H9 (cell line): ENCODE data around the gene RGL1. TPM values are rescaled to one million over a fixed set of nuclear protein-coding genes. Genes with fewer than 3 reads are reported as not detected.

Experiments used
- DNase-seq: peaks from one replicate; pipeline ENCODE4 v3.0.0-alpha.2; 2017
- H2AFZ ChIP-seq: one replicate; pipeline ENCODE4 v1.6.1; 2013; ENCODE audit warnings: mild to moderate bottlenecking, low read length, control low read depth, moderate library complexity
- H2AK5ac ChIP-seq: 2 replicates; pipeline ENCODE4 v1.6.1; 2013; ENCODE audit warnings: low read length, control low read depth, mixed read lengths; ENCODE audit not compliant: insufficient read length
- H2BK120ac ChIP-seq: one replicate; pipeline ENCODE4 v1.6.1; 2013; ENCODE audit warnings: low read depth, mild to moderate bottlenecking, low read length, control low read depth, inconsistent platforms; ENCODE audit not compliant: poor library complexity, severe bottlenecking
- H2BK12ac ChIP-seq: 2 replicates; pipeline ENCODE4 v1.6.1; 2013; ENCODE audit warnings: low read length, control low read depth, mixed read lengths, low read depth; ENCODE audit not compliant: insufficient read length
- H2BK15ac ChIP-seq: 2 replicates; pipeline ENCODE4 v1.6.1; 2013; ENCODE audit warnings: low read depth, low read length, control low read depth
- H2BK20ac ChIP-seq: one replicate; pipeline ENCODE4 v1.6.1; 2013; ENCODE audit warnings: low read depth, mild to moderate bottlenecking, low read length, control low read depth, inconsistent platforms; ENCODE audit not compliant: poor library complexity, severe bottlenecking
- H2BK5ac ChIP-seq: 2 replicates; pipeline ENCODE4 v1.6.1; 2013; ENCODE audit warnings: low read length, control low read depth, mixed read lengths; ENCODE audit not compliant: insufficient read length
- H3K14ac ChIP-seq: 2 replicates; pipeline ENCODE4 v1.6.1; 2013; ENCODE audit warnings: low read length, control low read depth; ENCODE audit not compliant: insufficient read depth
- H3K18ac ChIP-seq: 2 replicates; pipeline ENCODE4 v1.6.1; 2013; ENCODE audit warnings: low read depth, mild to moderate bottlenecking, mixed read lengths, low read length, control low read depth; ENCODE audit not compliant: insufficient read length
- H3K23ac ChIP-seq: 2 replicates; pipeline ENCODE4 v1.6.1; 2013; ENCODE audit warnings: low read length, control low read depth, mixed read lengths, low read depth; ENCODE audit not compliant: insufficient read length
- H3K23me2 ChIP-seq: 2 replicates; pipeline ENCODE4 v1.6.1; 2013; ENCODE audit warnings: low read depth, mild to moderate bottlenecking, mixed read lengths, low read length, control low read depth; ENCODE audit not compliant: insufficient read length, poor library complexity, severe bottlenecking
- H3K27ac ChIP-seq: 2 replicates; pipeline ENCODE4 v1.5.1; 2013; ENCODE audit warnings: low read length, control low read depth, mixed read lengths, low read depth; ENCODE audit not compliant: insufficient read length
- H3K27me3 ChIP-seq: 2 replicates; pipeline ENCODE4 v1.6.1; 2013; ENCODE audit warnings: low read length, control low read depth, inconsistent platforms; ENCODE audit not compliant: insufficient read depth
- H3K4ac ChIP-seq: 2 replicates; pipeline ENCODE4 v1.6.1; 2013; ENCODE audit warnings: low read depth, mild to moderate bottlenecking, control low read depth, inconsistent platforms, low read length, moderate library complexity
- H3K4me1 ChIP-seq: 2 replicates; pipeline ENCODE4 v1.6.1; 2013; ENCODE audit warnings: low read length, control low read depth, inconsistent platforms; ENCODE audit not compliant: insufficient read depth
- H3K4me2 ChIP-seq: 2 replicates; pipeline ENCODE4 v1.6.1; 2013; ENCODE audit warnings: low read length, control low read depth, mixed read lengths; ENCODE audit not compliant: insufficient read length, insufficient read depth
- H3K56ac ChIP-seq: 2 replicates; pipeline ENCODE4 v1.6.1; 2013; ENCODE audit warnings: low read depth, mild to moderate bottlenecking, mixed read lengths, low read length, control low read depth; ENCODE audit not compliant: insufficient read length
- H3K79me1 ChIP-seq: 2 replicates; pipeline ENCODE4 v1.6.1; 2013; ENCODE audit warnings: low read depth, mild to moderate bottlenecking, moderate library complexity, low read length, control low read depth, inconsistent platforms; ENCODE audit not compliant: insufficient read depth, poor library complexity, severe bottlenecking
- H3K79me2 ChIP-seq: 2 replicates; pipeline ENCODE4 v1.6.1; 2013; ENCODE audit warnings: low read length, control low read depth, inconsistent platforms; ENCODE audit not compliant: insufficient read depth
- H3K9ac ChIP-seq: 2 replicates; pipeline ENCODE4 v1.6.1; 2013; ENCODE audit warnings: low read length, control low read depth, mixed read lengths; ENCODE audit not compliant: insufficient read length; ENCODE audit errors: extremely low read depth
- H3K9me3 ChIP-seq: one replicate; pipeline ENCODE4 v1.6.1; 2013; ENCODE audit warnings: low read depth, low read length, inconsistent platforms; ENCODE audit not compliant: control insufficient read depth
- H3T11ph ChIP-seq: one replicate; pipeline ENCODE4 v1.6.1; 2013; ENCODE audit warnings: mild to moderate bottlenecking, low read length, control low read depth, inconsistent platforms
- H4K20me1 ChIP-seq: one replicate; pipeline ENCODE4 v1.6.1; 2013; ENCODE audit not compliant: control insufficient read depth, insufficient read length, insufficient read depth
- H4K5ac ChIP-seq: 2 replicates; pipeline ENCODE4 v1.6.1; 2013; ENCODE audit warnings: low read depth, mild to moderate bottlenecking, mixed read lengths, low read length, control low read depth; ENCODE audit not compliant: insufficient read length
- H4K8ac ChIP-seq: replicated peaks from 2 replicates; pipeline ENCODE4 v1.6.1; 2013; ENCODE audit warnings: low read length, control low read depth, mixed read lengths, low read depth; ENCODE audit not compliant: insufficient read length
- H4K91ac ChIP-seq: 2 replicates; pipeline ENCODE4 v1.6.1; 2013; ENCODE audit warnings: low read depth, mild to moderate bottlenecking, moderate library complexity, mixed read lengths, low read length, control low read depth; ENCODE audit not compliant: insufficient read length
- H3K27ac Mint-ChIP-seq, 3 experiments: 2 replicates in 2 of 3; 3 replicates in 1 of 3; pipeline ENCODE4 v1.8.0; 2020 to 2021; ENCODE audit warnings: mixed read lengths in 3 of 3, mild to moderate bottlenecking in 1 of 3, moderate library complexity in 1 of 3
- H3K27me3 Mint-ChIP-seq: 2 replicates; pipeline ENCODE4 v1.8.0; 2021; ENCODE audit warnings: low read depth, mild to moderate bottlenecking, moderate library complexity, mixed read lengths
- H3K36me3 Mint-ChIP-seq, 3 experiments: 2 replicates in 2 of 3; 3 replicates in 1 of 3; pipeline ENCODE4 v1.8.0; 2020 to 2021; ENCODE audit warnings: low read depth in 3 of 3, mixed read lengths in 3 of 3; ENCODE audit not compliant: insufficient read depth in 1 of 3
- H3K4me1 Mint-ChIP-seq, 2 experiments: 2 replicates each; pipeline ENCODE4 v1.8.0; 2020; ENCODE audit warnings: mixed read lengths in 2 of 2
- H3K4me3 Mint-ChIP-seq, 2 experiments: 2 replicates in 1 of 2; 3 replicates in 1 of 2; pipeline ENCODE4 v1.8.0; 2020 to 2021; ENCODE audit warnings: mild to moderate bottlenecking in 2 of 2, mixed read lengths in 2 of 2, moderate library complexity in 1 of 2
- H3K9me3 Mint-ChIP-seq, 2 experiments: 2 replicates in 1 of 2; 3 replicates in 1 of 2; pipeline ENCODE4 v1.8.0; 2020; ENCODE audit warnings: mild to moderate bottlenecking in 2 of 2, mixed read lengths in 2 of 2, moderate library complexity in 1 of 2
- WGBS: extraction: QIAGEN DNeasy Blood & Tissue Kit; methylation state at CpG from one replicate; pipeline ENCODE4 v1.1.7; 2013; ENCODE audit warnings: missing lambda C conversion rate, low lambda C conversion rate, mixed read lengths; ENCODE audit not compliant: insufficient read length; ENCODE audit errors: extremely low coverage; 5-methylcytosine and 5-hydroxymethylcytosine counted together
- total RNA-seq: library from RNA; stranded (reverse); gene quantifications from 2 replicates; pipeline ENCODE4 v1.2.1, GENCODE V29; 2021
- TF ChIP-seq, protein P1 (sequence below): fragments of 200-600 bp; sonication (generic); conservative IDR thresholded peaks from 3 replicates; pipeline ENCODE4 v1.8.0; 2021; ENCODE audit warnings: antibody characterized with exemption, mild to moderate bottlenecking

Gene RGL1
- total RNA-seq, 1 experiment from 2014 or later = 1.4 TPM

DNA sequence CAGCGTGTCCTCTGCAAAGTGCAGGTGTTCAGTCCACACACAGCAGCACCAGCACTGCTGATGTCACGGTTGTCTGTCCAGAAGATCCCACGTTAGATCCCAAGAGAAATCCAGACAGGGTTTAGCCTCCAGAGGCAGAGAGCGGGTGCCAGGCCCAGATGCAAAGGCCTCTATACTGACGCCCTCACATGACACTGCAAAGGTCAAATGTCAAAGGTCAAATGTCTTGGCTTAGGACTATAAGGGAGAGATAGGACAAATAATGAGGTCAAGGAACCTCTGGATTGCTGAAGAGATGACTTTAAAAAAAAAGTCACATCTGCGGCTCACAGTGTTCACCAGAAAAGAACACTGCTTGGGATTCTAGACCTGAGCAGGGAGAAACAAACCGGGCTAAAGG is 131.1 kb downstream of the RGL1 start:
- Histone ChIP-seq H3K4ac (no peak overlapping the region), H3K4me1 (no peaks in the 10 kb centered on the region), H3K23me2 (no peaks in the 10 kb centered on the region), H3K4me2 (no peak overlapping the region), H3K14ac (no peak overlapping the region), H2BK12ac (no peak overlapping the region), H3K18ac (no peak overlapping the region), H4K8ac (no peak overlapping the region), H2BK120ac (no peak overlapping the region), H3K56ac (no peak overlapping the region), H3K27me3 (no peaks in the 10 kb centered on the region; the same call in 1 of the 2 replicates), H2AFZ (no peak overlapping the region), H4K5ac (no peak overlapping the region), H2BK5ac (no peak overlapping the region), H3K79me1 (no peaks in the 10 kb centered on the region), H3K23ac (no peak overlapping the region), H3T11ph (no peak overlapping the region), H2BK15ac (no peak overlapping the region), H2AK5ac (no peak overlapping the region), H3K9ac (no peak overlapping the region), H3K79me2 (no peaks in the 10 kb centered on the region), H4K20me1 (no peaks in the 10 kb centered on the region), H4K91ac (no peak overlapping the region), H3K9me3 (no peaks in the 10 kb centered on the region), H3K27ac (no peak overlapping the region), H2BK20ac (no peak overlapping the region)
- H3K4me1 Mint-ChIP-seq = no peaks in the 10 kb centered on the region
- TF ChIP-seq, protein P1, sequence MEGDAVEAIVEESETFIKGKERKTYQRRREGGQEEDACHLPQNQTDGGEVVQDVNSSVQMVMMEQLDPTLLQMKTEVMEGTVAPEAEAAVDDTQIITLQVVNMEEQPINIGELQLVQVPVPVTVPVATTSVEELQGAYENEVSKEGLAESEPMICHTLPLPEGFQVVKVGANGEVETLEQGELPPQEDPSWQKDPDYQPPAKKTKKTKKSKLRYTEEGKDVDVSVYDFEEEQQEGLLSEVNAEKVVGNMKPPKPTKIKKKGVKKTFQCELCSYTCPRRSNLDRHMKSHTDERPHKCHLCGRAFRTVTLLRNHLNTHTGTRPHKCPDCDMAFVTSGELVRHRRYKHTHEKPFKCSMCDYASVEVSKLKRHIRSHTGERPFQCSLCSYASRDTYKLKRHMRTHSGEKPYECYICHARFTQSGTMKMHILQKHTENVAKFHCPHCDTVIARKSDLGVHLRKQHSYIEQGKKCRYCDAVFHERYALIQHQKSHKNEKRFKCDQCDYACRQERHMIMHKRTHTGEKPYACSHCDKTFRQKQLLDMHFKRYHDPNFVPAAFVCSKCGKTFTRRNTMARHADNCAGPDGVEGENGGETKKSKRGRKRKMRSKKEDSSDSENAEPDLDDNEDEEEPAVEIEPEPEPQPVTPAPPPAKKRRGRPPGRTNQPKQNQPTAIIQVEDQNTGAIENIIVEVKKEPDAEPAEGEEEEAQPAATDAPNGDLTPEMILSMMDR = no peak
- H3K9me3 Mint-ChIP-seq = no peaks in the 10 kb centered on the region
- no peak overlapping the region for H3K4me3 Mint-ChIP-seq
- DNase-seq = no peak
- H3K27ac Mint-ChIP-seq = no peak overlapping the region
- H3K36me3 Mint-ChIP-seq = 0 out of 7 replicates have a peak, but pooled peaks cover 0 to 2% (median 0%) of the 10 kb centered on the region in 3 experiments
- H3K27me3 Mint-ChIP-seq = peaks cover 33% of the 10 kb centered on the region
- no CpG with 5 or more reads among the region's 7 CpGs for WGBS
